ENCODE results near the gene CPT1C.

DNA sequence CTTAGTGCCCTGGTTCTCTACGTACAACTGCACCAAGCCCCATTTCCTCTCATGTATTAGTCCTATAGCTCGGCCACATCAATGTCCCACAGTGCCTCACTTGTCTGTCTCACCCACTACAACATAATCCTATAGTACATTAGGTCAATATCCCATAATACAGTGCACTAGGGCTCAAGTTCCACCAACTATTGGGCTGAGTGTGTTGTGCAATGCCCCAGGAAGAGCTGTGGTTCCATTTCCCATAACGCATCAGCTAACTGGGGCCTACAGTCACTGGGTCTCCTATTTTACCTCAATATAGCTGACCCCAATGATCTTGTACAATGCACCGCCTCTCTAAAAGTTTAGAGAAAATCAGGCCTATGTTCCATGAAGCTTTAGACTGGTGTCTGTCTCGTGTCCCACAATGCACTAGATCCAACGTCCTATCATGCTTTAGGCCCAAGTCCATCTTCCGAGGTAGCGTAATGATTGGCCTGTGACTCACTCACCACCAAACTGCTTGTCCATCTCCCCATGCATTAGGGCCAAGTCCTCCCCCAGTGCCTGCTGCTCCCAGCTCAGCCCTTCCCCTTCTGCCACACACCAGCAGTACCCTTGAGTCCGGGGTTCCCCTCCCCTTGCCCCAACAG lies 50.4 kb downstream of the CPT1C start:
- TF ChIP-seq POLR2AphosphoS5 (IDR thresholded peaks at IDR 0.05; ENCODE audit: low read depth, low read length) (no peak), SIN3A (IDR thresholded peaks at IDR 0.05; ENCODE audit: borderline replicate concordance, insufficient read depth, low read length) (no peak), TAF1 (IDR thresholded peaks at IDR 0.05; ENCODE audit: borderline replicate concordance, insufficient read depth, low read length) (no peak), FOXP2 (optimal IDR thresholded peaks at IDR 0.05; ENCODE audit: borderline replicate concordance, extremely low read depth, extremely low read length, insufficient read depth) (no peak)
- TF ChIP-seq, protein P1, sequence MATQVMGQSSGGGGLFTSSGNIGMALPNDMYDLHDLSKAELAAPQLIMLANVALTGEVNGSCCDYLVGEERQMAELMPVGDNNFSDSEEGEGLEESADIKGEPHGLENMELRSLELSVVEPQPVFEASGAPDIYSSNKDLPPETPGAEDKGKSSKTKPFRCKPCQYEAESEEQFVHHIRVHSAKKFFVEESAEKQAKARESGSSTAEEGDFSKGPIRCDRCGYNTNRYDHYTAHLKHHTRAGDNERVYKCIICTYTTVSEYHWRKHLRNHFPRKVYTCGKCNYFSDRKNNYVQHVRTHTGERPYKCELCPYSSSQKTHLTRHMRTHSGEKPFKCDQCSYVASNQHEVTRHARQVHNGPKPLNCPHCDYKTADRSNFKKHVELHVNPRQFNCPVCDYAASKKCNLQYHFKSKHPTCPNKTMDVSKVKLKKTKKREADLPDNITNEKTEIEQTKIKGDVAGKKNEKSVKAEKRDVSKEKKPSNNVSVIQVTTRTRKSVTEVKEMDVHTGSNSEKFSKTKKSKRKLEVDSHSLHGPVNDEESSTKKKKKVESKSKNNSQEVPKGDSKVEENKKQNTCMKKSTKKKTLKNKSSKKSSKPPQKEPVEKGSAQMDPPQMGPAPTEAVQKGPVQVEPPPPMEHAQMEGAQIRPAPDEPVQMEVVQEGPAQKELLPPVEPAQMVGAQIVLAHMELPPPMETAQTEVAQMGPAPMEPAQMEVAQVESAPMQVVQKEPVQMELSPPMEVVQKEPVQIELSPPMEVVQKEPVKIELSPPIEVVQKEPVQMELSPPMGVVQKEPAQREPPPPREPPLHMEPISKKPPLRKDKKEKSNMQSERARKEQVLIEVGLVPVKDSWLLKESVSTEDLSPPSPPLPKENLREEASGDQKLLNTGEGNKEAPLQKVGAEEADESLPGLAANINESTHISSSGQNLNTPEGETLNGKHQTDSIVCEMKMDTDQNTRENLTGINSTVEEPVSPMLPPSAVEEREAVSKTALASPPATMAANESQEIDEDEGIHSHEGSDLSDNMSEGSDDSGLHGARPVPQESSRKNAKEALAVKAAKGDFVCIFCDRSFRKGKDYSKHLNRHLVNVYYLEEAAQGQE (IDR thresholded peaks at IDR 0.05; ENCODE audit: insufficient read depth in 1 of 2, low read depth in 2 of 2, low read length in 2 of 2) = no peak
